HCT116 (cell line): ENCODE measurements around the gene MALT1.

Experiments
- CEBPB ChIP-seq: IDR thresholded peaks from 2 replicates; pipeline ENCODE4 v1.6.1; 2012; ENCODE audit warnings: low read depth
- CTCF ChIP-seq, 3 experiments: fragments of 200-600 bp in 1 of 3; sonication (generic) in 1 of 3; IDR thresholded peaks in 2 of 3; conservative IDR thresholded peaks in 1 of 3; 2 replicates each; pipeline ENCODE4 v1.5.1; 2012 to 2017; ENCODE audit warnings: low read depth in 2 of 3, low read length in 2 of 3, antibody characterized with exemption in 1 of 3, borderline replicate concordance in 1 of 3, control low read depth in 1 of 3, mild to moderate bottlenecking in 1 of 3, mixed read lengths in 1 of 3, mixed run types in 1 of 3, moderate library complexity in 1 of 3; ENCODE audit not compliant: insufficient read depth in 1 of 3
- EZH2 ChIP-seq: fragments of 200-600 bp; sonication (generic); IDR thresholded peaks from 2 replicates; pipeline ENCODE4 v1.6.1; 2017; ENCODE audit warnings: antibody characterized with exemption, mixed run types
- FOSL1 ChIP-seq: IDR thresholded peaks from 2 replicates; pipeline ENCODE4 v1.6.1; 2012; ENCODE audit warnings: low read depth
- POLR2A ChIP-seq: IDR thresholded peaks from 2 replicates; pipeline ENCODE4 v1.7.0; 2011; ENCODE audit warnings: borderline replicate concordance; ENCODE audit not compliant: insufficient read depth, insufficient read length; ENCODE audit errors: extremely low read depth
- POLR2AphosphoS5 ChIP-seq: IDR thresholded peaks from 2 replicates; pipeline ENCODE4 v1.6.1; 2011; ENCODE audit warnings: mild to moderate bottlenecking, low read depth, low read length, moderate library complexity
- RAD21 ChIP-seq: IDR thresholded peaks from 2 replicates; pipeline ENCODE4 v1.6.1; 2012; ENCODE audit warnings: low read depth, mild to moderate bottlenecking
- ZBTB33 ChIP-seq: IDR thresholded peaks from 2 replicates; pipeline ENCODE4 v1.6.1; 2011; ENCODE audit warnings: mild to moderate bottlenecking, low read length, moderate library complexity; ENCODE audit not compliant: insufficient replicate concordance; ENCODE audit errors: extremely low read depth
- TF ChIP-seq, protein P1 (sequence below): IDR thresholded peaks from 2 replicates; pipeline ENCODE4 v1.6.1; 2012

GRCh38 chr18:58700209-58700608 is 28.9 kb downstream of the MALT1 start:
- TF ChIP-seq CTCF (IDR thresholded peaks at IDR 0.05 in 2 of 3, conservative IDR thresholded peaks at IDR 0.05 in 1 of 3; ENCODE audit: borderline replicate concordance in 1 of 3, insufficient read depth in 1 of 3, low read depth in 2 of 3, low read length in 2 of 3) (no peak), POLR2A (no peak), RAD21 (no peak), ZBTB33 (no peak), POLR2AphosphoS5 (no peak), EZH2 (no peak), FOSL1 (no peak), CEBPB (no peak)
- TF ChIP-seq, protein P1, sequence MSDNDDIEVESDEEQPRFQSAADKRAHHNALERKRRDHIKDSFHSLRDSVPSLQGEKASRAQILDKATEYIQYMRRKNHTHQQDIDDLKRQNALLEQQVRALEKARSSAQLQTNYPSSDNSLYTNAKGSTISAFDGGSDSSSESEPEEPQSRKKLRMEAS: no peak
